ENCODE results near the gene ORC5. TPM values are rescaled to one million over a fixed set of nuclear protein-coding genes. Genes with fewer than 3 reads are reported as not detected.

ORC5 gene
- total RNA-seq, 2 donors from 2014 or later, result 12.9 to 17.6 TPM

- Histone ChIP-seq H3K27ac (no peak overlapping the region), H3K4me3 (no peak overlapping the region), H3K9me3 (peaks cover 0 to 3% (median 0%) of the 10 kb centered on the region in 3 donors), H3K36me3 (replicated peaks in 1 of 2; ENCODE audit: insufficient read depth in 1 of 2, low read depth in 2 of 2) (no peaks in the 10 kb centered on the region), H3K4me1 (no peaks in the 10 kb centered on the region), H3K27me3 (no peaks in the 10 kb centered on the region)
- no peak for DNase-seq
- intact Hi-C loops (cut with DNase I), result no loop called here
- no peak for ATAC-seq
- TF ChIP-seq CTCF (IDR thresholded peaks at IDR 0.05) (no peak), POLR2A (IDR thresholded peaks at IDR 0.05) (no peak)
- 95 to 100% methylated on average over 1 of the region's 1 CpG for WGBS, 2 donors
Measured at GRCh38 chr7:104225451-104225850, 17.6 kb upstream of the ORC5 start.

DNA sequence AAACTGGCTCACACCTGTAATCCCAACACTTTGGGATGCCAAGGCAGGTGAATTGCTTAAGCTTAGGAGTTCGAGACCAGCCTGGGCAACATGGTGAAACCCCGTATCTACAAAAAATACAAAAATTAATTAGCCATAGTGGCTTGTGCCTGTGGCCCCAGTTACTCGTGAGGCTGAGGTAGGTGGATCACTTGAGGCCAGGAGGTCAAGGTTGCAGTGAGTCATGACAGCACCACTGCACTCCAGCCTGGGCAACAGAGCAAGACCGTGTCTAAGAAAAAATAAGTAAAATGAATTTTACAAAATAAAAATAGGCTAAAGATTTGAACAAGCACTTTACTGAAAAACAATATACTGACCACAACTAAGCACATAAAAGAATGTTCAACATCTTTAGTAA, 9.8 kb upstream of the ORC5 start:
- ATAC-seq (no peak), DNase-seq (no peak)
- Histone ChIP-seq H3K9me3 (peaks cover 0 to 6% (median 0%) of the 10 kb centered on the region in 3 donors), H3K4me3 (no peak overlapping the region), H3K27ac (no peak overlapping the region), H3K27me3 (no peaks in the 10 kb centered on the region), H3K4me1 (no peaks in the 10 kb centered on the region), H3K36me3 (replicated peaks in 1 of 2; ENCODE audit: insufficient read depth in 1 of 2, low read depth in 2 of 2) (no peaks in the 10 kb centered on the region)
- 65 to 76% methylated on average over 4 of the region's 4 CpGs for WGBS, 2 donors
- TF ChIP-seq POLR2A (IDR thresholded peaks at IDR 0.05) (no peak), CTCF (IDR thresholded peaks at IDR 0.05) (no peak)
- intact Hi-C loops (cut with DNase I), result no loop called here

DNA sequence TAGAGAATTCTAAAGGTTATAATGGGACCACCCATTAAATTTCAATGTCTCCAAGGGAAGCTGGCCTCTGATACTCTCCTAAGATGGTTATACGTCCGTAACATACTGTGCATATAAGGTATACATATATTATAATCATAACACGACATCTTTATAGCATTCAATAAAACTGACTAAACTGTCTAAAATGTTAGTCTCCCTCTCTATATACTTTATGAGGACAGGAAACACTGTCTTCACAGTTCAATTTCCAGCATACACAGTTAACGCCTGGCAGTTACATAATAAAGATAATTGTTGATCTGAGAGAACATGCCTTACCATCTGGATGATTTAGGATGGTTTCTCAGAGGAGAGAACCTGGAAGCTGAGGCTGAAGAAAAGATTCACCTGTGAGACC, 1.2 kb upstream of the ORC5 start:
- no peaks in the 10 kb centered on the region for H3K36me3 ChIP-seq (replicated peaks in 1 of 2; ENCODE audit: insufficient read depth in 1 of 2, low read depth in 2 of 2)
- H3K4me1 ChIP-seq, result peaks cover 23% of the 10 kb centered on the region
- intact Hi-C loops (cut with DNase I), result no loop called here
- H3K4me3 ChIP-seq, result no peak overlapping the region
- no peaks in the 10 kb centered on the region for H3K27me3 ChIP-seq
- WGBS, 2 donors, result 65 to 90% methylated on average over 4 of the region's 4 CpGs
- ATAC-seq, result no peak
- TF ChIP-seq CTCF (IDR thresholded peaks at IDR 0.05), result no peak
- TF ChIP-seq POLR2A (IDR thresholded peaks at IDR 0.05), result no peak
- H3K27ac ChIP-seq, result no peak overlapping the region
- no peak for DNase-seq
- no peaks in the 10 kb centered on the region for H3K9me3 ChIP-seq

- WGBS, 2 donors, result 32 to 38% methylated on average over 7 of the region's 7 CpGs
- Histone ChIP-seq H3K9me3 (no peaks in the 10 kb centered on the region), H3K27me3 (no peaks in the 10 kb centered on the region), H3K4me3 (peak overlapping the region in 1 of 2 donors; percentile 35), H3K4me1 (peaks cover 23% of the 10 kb centered on the region), H3K27ac (peak overlapping the region; percentile 33 to 77 (median 60)), H3K36me3 (replicated peaks in 1 of 2; ENCODE audit: insufficient read depth in 1 of 2, low read depth in 2 of 2) (peaks cover 0 to under 1% of the 10 kb centered on the region in 2 donors)
- DNase-seq, result no peak
- TF ChIP-seq CTCF (IDR thresholded peaks at IDR 0.05), result no peak
- TF ChIP-seq POLR2A (IDR thresholded peaks at IDR 0.05), result no peak
- ATAC-seq, result no peak
- intact Hi-C loops (cut with DNase I), result no loop called here
Measured at GRCh38 chr7:104208421-104208780, 588 bp upstream of the ORC5 start.

GRCh38 chr7:104207348-104207730, 474 bp downstream of the ORC5 start:
- H3K9me3 ChIP-seq, result no peaks in the 10 kb centered on the region
- DNase-seq, result peak in 1 of 4 donors; percentile 12
- peak; percentile 33 for ATAC-seq
- H3K4me1 ChIP-seq, result peaks cover 23% of the 10 kb centered on the region
- no peak for TF ChIP-seq POLR2A (IDR thresholded peaks at IDR 0.05)
- TF ChIP-seq CTCF (IDR thresholded peaks at IDR 0.05), result no peak
- peaks cover 0 to 8% of the 10 kb centered on the region in 2 donors for H3K36me3 ChIP-seq (replicated peaks in 1 of 2; ENCODE audit: insufficient read depth in 1 of 2, low read depth in 2 of 2)
- H3K27ac ChIP-seq, result peak overlapping the region; percentile 33 to 77 (median 60)
- 0 to 1% methylated on average over 10 of the region's 10 CpGs for WGBS, 2 donors
- intact Hi-C loops (cut with DNase I), result no loop called here
- H3K27me3 ChIP-seq, result no peaks in the 10 kb centered on the region
- peak overlapping the region; percentile 30 to 35 for H3K4me3 ChIP-seq

Measured in body of pancreas (tissue), 4 donors.